ENCODE results near the gene TMC6.

DNA sequence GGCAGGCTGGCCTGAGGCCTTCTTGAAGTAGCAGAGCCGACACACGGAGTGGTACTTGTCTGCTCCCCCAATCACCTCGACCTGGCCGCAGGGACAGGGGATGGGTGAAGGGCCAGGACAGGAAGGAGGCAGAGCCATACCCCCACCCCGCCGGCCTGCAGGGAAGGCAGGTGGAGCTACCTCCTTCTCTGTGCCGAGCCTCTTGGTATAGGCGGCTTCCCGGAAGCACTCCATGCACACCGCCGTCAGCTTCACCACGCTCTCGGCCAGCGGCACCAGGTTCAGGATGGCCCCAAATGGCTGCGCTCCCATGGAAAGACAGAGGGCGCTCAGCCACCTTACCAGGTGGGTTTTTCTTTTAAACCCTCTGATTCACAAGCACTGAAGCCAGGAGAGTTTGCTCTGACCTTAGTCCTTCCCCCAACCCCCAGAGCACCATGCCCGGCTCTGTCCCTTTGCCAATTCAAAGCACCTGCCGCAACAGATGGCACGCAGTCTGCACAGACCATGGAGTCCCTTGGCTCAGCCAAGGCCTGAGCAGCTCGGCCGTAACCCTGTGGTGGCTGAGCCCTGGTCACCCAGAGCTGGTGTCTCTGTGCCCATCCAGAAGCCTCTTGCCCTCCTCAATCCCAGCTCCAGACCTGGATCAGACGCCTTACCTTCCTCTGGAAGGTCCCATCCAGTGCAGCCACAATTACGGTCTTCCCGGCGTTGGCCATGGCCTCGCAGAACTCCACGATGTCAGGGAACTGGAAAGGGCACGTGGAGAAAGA lies 46.5 kb upstream of the TMC6 start:
- TF ChIP-seq, protein P1, sequence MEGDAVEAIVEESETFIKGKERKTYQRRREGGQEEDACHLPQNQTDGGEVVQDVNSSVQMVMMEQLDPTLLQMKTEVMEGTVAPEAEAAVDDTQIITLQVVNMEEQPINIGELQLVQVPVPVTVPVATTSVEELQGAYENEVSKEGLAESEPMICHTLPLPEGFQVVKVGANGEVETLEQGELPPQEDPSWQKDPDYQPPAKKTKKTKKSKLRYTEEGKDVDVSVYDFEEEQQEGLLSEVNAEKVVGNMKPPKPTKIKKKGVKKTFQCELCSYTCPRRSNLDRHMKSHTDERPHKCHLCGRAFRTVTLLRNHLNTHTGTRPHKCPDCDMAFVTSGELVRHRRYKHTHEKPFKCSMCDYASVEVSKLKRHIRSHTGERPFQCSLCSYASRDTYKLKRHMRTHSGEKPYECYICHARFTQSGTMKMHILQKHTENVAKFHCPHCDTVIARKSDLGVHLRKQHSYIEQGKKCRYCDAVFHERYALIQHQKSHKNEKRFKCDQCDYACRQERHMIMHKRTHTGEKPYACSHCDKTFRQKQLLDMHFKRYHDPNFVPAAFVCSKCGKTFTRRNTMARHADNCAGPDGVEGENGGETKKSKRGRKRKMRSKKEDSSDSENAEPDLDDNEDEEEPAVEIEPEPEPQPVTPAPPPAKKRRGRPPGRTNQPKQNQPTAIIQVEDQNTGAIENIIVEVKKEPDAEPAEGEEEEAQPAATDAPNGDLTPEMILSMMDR (IDR thresholded peaks at IDR 0.05; ENCODE audit: insufficient read depth, low read depth, low read length) = no peak
- no peak for TF ChIP-seq EZH2 (IDR thresholded peaks at IDR 0.05; ENCODE audit: insufficient read depth, low read length)

All from astrocyte (in vitro differentiated cells and primary cell).